Measurements from ENCODE around the gene MT2A. TPM values are rescaled to one million over a fixed set of nuclear protein-coding genes. Genes with fewer than 3 reads are reported as not detected.
A peak's percentile ranks its signal among the peaks of the same experiment; 100 is the strongest.

MT2A gene
- total and polyA plus RNA-seq, 10 of the 15 experiments (the other 5 are each of a cell fraction or from before 2014, with no cell fraction given) = 7.3 to 271 (median 53.5) TPM

GRCh38 chr16:56625140-56625942, 17.0 kb downstream of the MT2A start, which contains the start of gene MT1E (continued):
- no peak for TF ChIP-seq PBX3 (IDR thresholded peaks at IDR 0.05; ENCODE audit: insufficient replicate concordance, low read depth, low read length)
- no peak for TF ChIP-seq JUNB (IDR thresholded peaks at IDR 0.05)
- no peak for TF ChIP-seq BRCA1 (IDR thresholded peaks at IDR 0.05; ENCODE audit: low read depth, low read length)
- no peak for TF ChIP-seq STAT3 (IDR thresholded peaks at IDR 0.05; ENCODE audit: low read depth, low read length)
- peak; percentile 86 for TF ChIP-seq SMARCA5 (IDR thresholded peaks at IDR 0.05)
- no peak for TF ChIP-seq REST (IDR thresholded peaks at IDR 0.05; ENCODE audit: low read depth, low read length)
- no peak for TF ChIP-seq ESRRA (IDR thresholded peaks at IDR 0.05; ENCODE audit: low read length)
- peak; percentile 100 for TF ChIP-seq LARP7 (IDR thresholded peaks at IDR 0.05)
- TF ChIP-seq SPI1 (IDR thresholded peaks at IDR 0.05; ENCODE audit: borderline replicate concordance, insufficient read depth, low read depth, low read length) = no peak

All from GM12878 (cell line).